Left lung (tissue), 10 donors: ENCODE results near the gene CAPN13. TPM values are rescaled to one million over a fixed set of nuclear protein-coding genes. Genes with fewer than 3 reads are reported as not detected.

Experiments
- ATAC-seq: fragments of 200-7000 bp; cut with Tn5 transposase; one replicate; pipeline ENCODE4 v1.9.1; 2020; ENCODE audit warnings: moderate library complexity
- DNase-seq, 4 donors: peaks; one replicate each; pipeline ENCODE4 v3.0.0-alpha.2; 2013 to 2020
- H3K27ac ChIP-seq, 2 donors: fragments of 200-600 bp; sonication (generic) in 1 of 2; one replicate each; pipeline versions ENCODE4 v1.5.0 to v1.8.0; 2020 to 2021
- H3K27me3 ChIP-seq, 2 donors: fragments of 200-600 bp; sonication (generic) in 1 of 2; one replicate each; pipeline versions ENCODE4 v1.5.0 to v1.8.0; 2020 to 2021
- H3K36me3 ChIP-seq, 2 donors: fragments of 200-600 bp; sonication (generic) in 1 of 2; one replicate each; pipeline versions ENCODE4 v1.5.0 to v1.8.0; 2020 to 2021
- H3K4me1 ChIP-seq, 2 donors: fragments of 200-600 bp; one replicate each; pipeline ENCODE4 v1.8.0; 2021
- H3K4me3 ChIP-seq, 2 donors: fragments of 200-600 bp; sonication (generic) in 1 of 2; one replicate each; pipeline versions ENCODE4 v1.5.0 to v1.8.0; 2020 to 2021; ENCODE audit warnings: mild to moderate bottlenecking in 1 of 2
- H3K9me3 ChIP-seq, 2 donors: fragments of 200-600 bp; sonication (generic) in 1 of 2; one replicate each; pipeline versions ENCODE4 v1.5.0 to v1.8.0; 2020 to 2021
- intact Hi-C, 2 donors: fragments of 100-400 bp; cut with DNase I; formaldehyde crosslinking; loops; one replicate each; pipeline versions ENCODE4 v1.11.2 to v1.14.2; 2022
- polyA plus RNA-seq, 6 donors: library from polyadenylated mRNA; unstranded; fragments of 120-200 nt; gene quantifications; one replicate each; pipeline ENCODE4 v1.2.1, GENCODE V29; 2013; ENCODE audit not compliant: insufficient read length in 6 of 6
- total RNA-seq, 2 donors: library from RNA; stranded (reverse); fragmentation: NEBNext Ultra II Directional; extraction: Animal tissue kit (Norgen Biotek cat#: 25700); gene quantifications; one replicate each; pipeline ENCODE4 v1.2.1, GENCODE V29; 2021
- TF ChIP-seq, protein P1 (sequence below), 2 donors: fragments of 200-600 bp; sonication (generic) in 1 of 2; IDR thresholded peaks; one replicate each; pipeline versions ENCODE4 v1.5.0 to v1.8.0; 2021; ENCODE audit warnings: antibody characterized with exemption in 2 of 2
- donor health status: DM: no; HTN: yes; CAD: no.
- donor health status: DM: no; HTN: no; CAD: no.

CAPN13 gene
- total and polyA plus RNA-seq, 8 donors: 1.1 to 14.9 (median 1.5) TPM

GRCh38 chr2:30721241-30721640, 86.0 kb downstream of the CAPN13 start:
- intact Hi-C loops: no loop called here
- Histone ChIP-seq H3K27me3 (peaks cover 0 to 4% of the 10 kb centered on the region in 2 donors), H3K4me3 (no peak overlapping the region), H3K36me3 (no peaks in the 10 kb centered on the region), H3K4me1 (no peaks in the 10 kb centered on the region), H3K9me3 (no peaks in the 10 kb centered on the region), H3K27ac (no peak overlapping the region)
- TF ChIP-seq, protein P1, sequence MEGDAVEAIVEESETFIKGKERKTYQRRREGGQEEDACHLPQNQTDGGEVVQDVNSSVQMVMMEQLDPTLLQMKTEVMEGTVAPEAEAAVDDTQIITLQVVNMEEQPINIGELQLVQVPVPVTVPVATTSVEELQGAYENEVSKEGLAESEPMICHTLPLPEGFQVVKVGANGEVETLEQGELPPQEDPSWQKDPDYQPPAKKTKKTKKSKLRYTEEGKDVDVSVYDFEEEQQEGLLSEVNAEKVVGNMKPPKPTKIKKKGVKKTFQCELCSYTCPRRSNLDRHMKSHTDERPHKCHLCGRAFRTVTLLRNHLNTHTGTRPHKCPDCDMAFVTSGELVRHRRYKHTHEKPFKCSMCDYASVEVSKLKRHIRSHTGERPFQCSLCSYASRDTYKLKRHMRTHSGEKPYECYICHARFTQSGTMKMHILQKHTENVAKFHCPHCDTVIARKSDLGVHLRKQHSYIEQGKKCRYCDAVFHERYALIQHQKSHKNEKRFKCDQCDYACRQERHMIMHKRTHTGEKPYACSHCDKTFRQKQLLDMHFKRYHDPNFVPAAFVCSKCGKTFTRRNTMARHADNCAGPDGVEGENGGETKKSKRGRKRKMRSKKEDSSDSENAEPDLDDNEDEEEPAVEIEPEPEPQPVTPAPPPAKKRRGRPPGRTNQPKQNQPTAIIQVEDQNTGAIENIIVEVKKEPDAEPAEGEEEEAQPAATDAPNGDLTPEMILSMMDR (IDR thresholded peaks at IDR 0.05): no peak
- DNase-seq (no peak), ATAC-seq (no peak)

GRCh38 chr2:30717081-30717650, 90.1 kb downstream of the CAPN13 start:
- H3K4me1 ChIP-seq: peaks cover 0 to 16% of the 10 kb centered on the region in 2 donors
- H3K27me3 ChIP-seq: peaks cover 0 to 4% of the 10 kb centered on the region in 2 donors
- ATAC-seq (no peak), DNase-seq (no peak)
- H3K9me3 ChIP-seq: no peaks in the 10 kb centered on the region
- intact Hi-C loops: loop anchor here in 1 of 2 donors (5.0 to 10.0 kb wide), 2 partner anchors 458 to 615 kb away; no protein-coding TSS in a partner anchor
- H3K36me3 ChIP-seq: no peaks in the 10 kb centered on the region
- TF ChIP-seq, protein P1 (IDR thresholded peaks at IDR 0.05): no peak
- H3K4me3 ChIP-seq: no peak overlapping the region
- H3K27ac ChIP-seq: no peak overlapping the region

DNA sequence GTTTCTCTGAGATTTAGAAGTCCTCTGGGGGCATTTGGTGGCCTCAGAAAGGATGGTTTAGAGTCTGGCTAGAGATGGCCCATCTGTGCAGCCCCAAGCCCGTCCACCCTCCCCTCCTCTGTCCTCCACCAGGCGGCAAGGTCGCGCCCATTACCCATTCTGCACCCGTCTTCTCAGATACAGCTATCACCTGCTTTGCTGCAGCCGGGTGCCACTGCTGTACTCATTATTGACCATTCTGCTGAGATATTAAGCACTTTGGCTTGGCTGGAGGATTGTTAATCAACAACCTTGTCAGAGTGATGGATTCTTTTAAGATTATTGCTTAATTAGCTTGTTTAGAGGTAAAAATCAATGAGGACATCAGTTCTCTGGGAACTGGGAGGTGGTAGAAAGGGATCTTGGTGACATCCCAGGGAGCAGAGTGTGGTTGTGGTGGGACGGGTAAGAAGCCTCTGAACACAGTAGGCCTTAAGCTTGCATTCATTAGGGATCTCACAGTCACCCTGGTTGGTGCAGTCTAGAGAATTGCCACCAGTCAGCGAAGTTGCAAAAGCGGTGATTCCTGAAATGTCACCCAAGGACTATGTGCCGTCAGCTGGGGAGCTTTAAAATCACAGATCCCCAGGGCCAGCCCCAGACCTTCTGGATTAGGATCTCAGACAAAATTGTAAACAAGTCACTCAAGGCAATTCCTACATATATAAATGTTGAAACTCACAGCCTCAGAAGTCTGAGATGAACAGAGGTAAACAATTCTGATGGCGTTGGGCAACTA, 90.9 kb downstream of the CAPN13 start:
- TF ChIP-seq, protein P1 (IDR thresholded peaks at IDR 0.05): no peak
- ATAC-seq (no peak), DNase-seq (no peak)
- no peaks in the 10 kb centered on the region for H3K36me3 ChIP-seq
- no peak overlapping the region for H3K4me3 ChIP-seq
- peaks cover 0 to under 1% of the 10 kb centered on the region in 2 donors for H3K27me3 ChIP-seq
- intact Hi-C loops: loop anchor here in 1 of 2 donors (5.0 to 10.0 kb wide), 2 partner anchors 458 to 616 kb away; no protein-coding TSS in a partner anchor
- H3K27ac ChIP-seq: no peak overlapping the region
- H3K4me1 ChIP-seq: peaks cover 0 to 24% of the 10 kb centered on the region in 2 donors
- no peaks in the 10 kb centered on the region for H3K9me3 ChIP-seq

- Histone ChIP-seq H3K4me3 (no peak overlapping the region), H3K27ac (no peak overlapping the region), H3K27me3 (no peaks in the 10 kb centered on the region), H3K36me3 (no peaks in the 10 kb centered on the region), H3K9me3 (no peaks in the 10 kb centered on the region), H3K4me1 (peaks cover 0 to 24% of the 10 kb centered on the region in 2 donors)
- no peak for ATAC-seq
- DNase-seq: no peak
- intact Hi-C loops: loop anchor here in 1 of 2 donors (5.0 to 10.0 kb wide), 2 partner anchors 460 to 617 kb away; no protein-coding TSS in a partner anchor
- TF ChIP-seq, protein P1 (IDR thresholded peaks at IDR 0.05): no peak
These were observed 92.2 kb downstream of the CAPN13 start for GRCh38 chr2:30714811-30715709.
